GM18520 (cell line): ENCODE results near the gene ANKRD40.

Experiments used
- ATAC-seq: cut with Tn5 transposase; IDR thresholded peaks from one replicate; pipeline ENCODE4 v1.9.1; 2021; ENCODE audit not compliant: unreplicated experiment

The ANKRD40 gene

GRCh38 chr17:50672071-50672470, 35.6 kb downstream of the ANKRD40 start:
- no peak for ATAC-seq

- ATAC-seq, result no peak
Observed at GRCh38 chr17:50668838-50669581, 38.7 kb downstream of the ANKRD40 start.

DNA sequence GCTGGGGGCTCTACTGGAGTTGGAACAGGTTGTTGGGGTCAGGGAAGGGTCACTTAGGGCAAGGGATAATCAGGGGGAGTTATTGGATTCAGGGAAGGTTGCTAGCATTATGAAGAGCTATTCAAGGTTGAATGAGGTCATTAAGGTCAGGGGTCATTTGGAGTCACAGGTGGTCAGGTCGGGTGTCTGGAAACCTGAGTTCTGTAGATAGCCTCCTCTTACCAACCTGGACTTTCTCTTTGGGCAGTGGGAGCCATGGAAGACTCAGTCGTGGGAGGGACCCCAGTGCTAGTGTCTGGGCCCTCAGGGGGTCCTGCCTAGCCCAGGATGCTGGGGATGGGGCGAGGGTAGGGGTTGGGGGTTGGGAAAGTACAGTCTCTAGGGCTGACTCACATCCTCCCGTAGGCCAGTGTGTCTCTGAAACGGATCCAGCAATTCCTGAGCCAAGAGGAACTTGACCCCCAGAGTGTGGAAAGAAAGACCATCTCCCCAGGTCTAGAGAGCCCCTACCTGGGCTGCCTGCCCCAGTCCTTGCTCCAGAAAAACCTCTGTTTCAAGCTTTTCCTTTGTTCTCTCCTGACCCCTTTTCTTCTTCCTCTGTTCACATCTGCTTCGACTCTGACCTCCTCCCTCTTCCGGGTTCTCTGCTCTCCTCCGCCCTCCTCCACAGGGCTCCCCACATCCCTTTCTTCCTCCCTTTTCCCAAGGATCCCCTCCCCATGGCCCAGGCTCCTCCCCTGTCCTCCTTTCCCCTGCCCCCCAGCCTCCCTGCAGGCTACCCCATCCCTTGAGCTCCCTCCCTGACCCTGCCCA, 39.5 kb downstream of the ANKRD40 start:
- ATAC-seq, result no peak

- ATAC-seq, result no peak
Observed at GRCh38 chr17:50667259-50668024, 40.3 kb downstream of the ANKRD40 start.

GRCh38 chr17:50666316-50666715, 41.4 kb downstream of the ANKRD40 start:
- ATAC-seq, result no peak

GRCh38 chr17:50665838-50666237, 41.9 kb downstream of the ANKRD40 start:
- ATAC-seq, result no peak

DNA sequence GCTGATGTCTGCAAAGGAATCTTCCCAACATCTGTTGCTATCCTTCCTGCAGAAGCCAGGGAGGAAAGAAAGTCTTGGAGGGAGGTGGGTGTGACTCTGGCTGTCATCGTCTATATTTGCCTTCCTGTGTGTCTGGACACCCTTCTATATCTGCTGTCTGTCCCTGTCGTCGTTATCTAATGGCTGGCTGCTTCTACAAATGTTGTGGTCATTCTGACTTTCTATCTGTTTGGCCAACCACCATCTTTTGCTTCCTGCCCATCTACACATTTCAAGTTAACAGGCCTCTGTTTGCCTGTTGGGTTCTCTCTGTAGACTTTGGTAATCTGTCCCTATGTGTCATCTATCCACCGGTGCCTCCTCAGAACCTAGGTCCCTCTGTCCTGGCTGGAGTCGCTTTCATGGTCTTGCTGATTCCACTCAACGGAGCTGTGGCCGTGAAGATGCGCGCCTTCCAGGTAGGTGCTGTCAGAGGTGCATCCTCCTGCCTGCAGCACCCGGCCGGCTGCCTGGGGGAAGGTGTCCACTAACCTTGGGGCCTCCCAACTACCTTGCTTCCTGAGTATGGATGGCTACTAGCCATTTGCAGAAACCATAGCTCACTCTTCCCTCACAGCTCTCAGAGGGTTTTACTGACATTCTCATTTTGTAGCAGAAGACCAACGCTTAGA, 42.8 kb downstream of the ANKRD40 start:
- no peak for ATAC-seq

- ATAC-seq, result no peak
Observed at GRCh38 chr17:50663812-50664374, 43.8 kb downstream of the ANKRD40 start.

- no peak for ATAC-seq
Observed at GRCh38 chr17:50662632-50663225, 45.0 kb downstream of the ANKRD40 start.

GRCh38 chr17:50661795-50662391, 45.8 kb downstream of the ANKRD40 start:
- ATAC-seq, result no peak

DNA sequence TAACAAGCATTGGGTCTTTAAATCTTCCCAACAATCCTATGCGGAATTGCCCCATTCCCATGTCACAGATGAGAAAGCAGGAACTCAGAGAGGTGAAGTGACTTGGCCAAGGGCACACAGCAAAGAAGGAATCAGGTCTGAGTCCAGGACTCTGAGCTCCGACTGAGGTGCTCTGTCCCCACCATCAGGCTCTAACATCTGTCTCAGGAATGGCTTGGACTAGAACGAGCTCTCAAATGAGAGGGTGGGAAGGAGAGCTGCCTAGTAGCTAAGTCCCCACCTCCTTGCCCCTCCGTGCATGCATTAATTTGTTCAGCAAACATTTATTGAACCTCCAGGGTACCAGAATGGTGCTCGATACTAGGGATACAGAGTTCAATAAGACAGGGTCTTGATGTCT, 46.4 kb downstream of the ANKRD40 start:
- ATAC-seq, result no peak

DNA sequence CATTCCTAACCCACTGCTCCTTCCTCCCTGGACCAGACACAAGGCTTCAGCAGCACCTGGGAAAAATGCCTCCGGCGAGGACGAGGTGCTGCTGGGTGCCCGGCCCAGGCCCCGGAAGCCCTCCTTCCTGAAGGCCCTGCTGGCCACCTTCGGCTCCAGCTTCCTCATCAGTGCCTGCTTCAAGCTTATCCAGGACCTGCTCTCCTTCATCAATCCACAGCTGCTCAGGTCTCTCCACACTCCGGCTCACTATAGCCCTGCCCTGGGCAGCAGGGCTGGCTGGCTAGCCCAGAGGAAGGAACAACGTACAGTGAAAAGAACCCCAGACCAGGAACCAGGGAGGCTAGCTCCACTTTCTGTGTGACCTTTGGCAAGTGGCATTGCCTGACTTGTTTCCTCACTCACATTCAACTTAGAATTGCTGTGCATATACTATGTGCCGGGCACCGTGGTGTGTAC, 46.8 kb downstream of the ANKRD40 start:
- no peak for ATAC-seq

GRCh38 chr17:50660042-50660886, 47.5 kb downstream of the ANKRD40 start:
- no peak for ATAC-seq

- ATAC-seq, result no peak
Observed at GRCh38 chr17:50659179-50659578, 48.5 kb downstream of the ANKRD40 start.

DNA sequence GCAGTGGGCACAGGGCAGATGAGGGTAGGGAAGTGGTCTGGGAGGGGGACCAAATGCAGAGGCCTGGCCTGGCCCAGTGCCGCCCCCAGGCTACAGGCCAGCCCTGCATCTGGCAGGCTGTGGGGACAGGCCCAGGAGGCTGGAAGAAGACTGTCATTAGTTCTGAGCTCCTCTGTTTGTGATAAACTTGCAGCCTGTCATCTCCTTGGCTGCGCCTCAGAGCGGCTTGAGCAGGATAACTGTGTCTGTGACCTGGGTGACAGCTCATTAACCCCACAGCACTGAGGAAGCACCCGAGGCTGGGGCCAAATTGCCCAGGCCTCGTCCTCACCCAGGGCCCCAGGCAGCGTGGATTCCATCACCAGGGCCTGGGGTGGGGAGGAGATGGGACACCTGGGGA, 49.1 kb downstream of the ANKRD40 start:
- ATAC-seq, result no peak

DNA sequence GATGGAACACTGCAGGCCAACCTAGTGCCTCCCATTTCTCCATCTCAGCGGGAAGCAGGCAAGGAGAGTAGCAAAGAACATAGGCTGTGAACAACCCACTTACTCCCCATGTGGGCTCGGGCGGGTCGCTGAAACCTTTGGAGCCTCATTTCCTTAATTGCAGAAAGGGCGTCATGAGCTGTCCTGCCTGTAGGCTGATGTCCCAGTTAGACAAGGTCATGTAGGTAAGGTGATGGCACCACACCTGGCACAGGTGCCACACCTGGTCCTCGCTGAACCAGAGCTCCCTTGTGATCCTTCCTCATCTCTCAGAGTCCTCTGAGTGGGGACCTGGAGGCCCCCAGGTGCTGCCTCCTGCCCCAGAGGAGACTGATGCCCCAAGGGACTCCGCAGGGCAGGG, 50.1 kb downstream of the ANKRD40 start:
- ATAC-seq, result no peak

DNA sequence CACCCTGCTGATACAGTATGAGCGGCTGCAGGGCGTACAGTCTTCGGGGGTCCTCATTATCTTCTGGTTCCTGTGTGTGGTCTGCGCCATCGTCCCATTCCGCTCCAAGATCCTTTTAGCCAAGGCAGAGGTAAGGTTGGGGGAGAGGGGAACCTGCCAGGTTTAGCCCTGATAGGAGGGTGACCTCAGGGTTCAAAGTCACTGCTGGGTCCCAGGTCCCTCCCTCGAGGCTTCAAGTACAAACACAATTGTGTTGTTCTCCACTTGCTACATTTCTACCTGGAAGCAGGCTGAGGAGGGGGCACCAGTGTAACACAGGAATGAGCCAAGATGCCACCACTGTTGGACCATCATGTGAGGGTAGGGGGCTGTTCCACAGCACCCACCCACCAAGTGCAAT, 50.7 kb downstream of the ANKRD40 start:
- ATAC-seq, result no peak

- no peak for ATAC-seq
Observed at GRCh38 chr17:50656509-50656908, 51.2 kb downstream of the ANKRD40 start.

DNA sequence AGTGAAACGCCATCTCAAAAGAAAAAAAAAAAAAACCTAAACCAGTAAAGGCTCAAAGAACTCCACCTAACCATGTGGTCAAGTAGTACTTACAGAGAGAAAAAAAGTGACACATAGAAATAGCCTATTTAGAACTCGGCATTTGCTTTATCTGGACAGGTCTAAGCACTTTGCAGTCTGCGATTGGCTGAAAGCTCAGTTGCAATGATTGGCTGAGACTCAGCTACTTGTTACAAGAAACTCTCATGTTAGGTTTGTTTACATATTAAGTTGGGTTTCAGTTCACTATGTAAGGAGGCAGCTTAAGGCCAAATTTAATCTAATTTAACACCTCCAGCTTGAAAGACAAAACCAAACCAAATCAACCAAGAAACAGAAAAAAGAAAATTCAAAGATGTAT, 54.0 kb downstream of the ANKRD40 start:
- no peak for ATAC-seq
